ENCODE measurements around the gene PGAM4.
"Not testable (repeated sequence)": the region's sequence is repeated elsewhere in the genome, so short reads cannot be mapped to it uniquely, and the experiment has no call there.

Gene PGAM4

GRCh38 chrX:77969538-77969937 is at the start of gene PGAM4:
Gene PGAM4 (minus strand): TSS chrX:77969638. CDS start chrX:77969638, 0 bp downstream.
- DNase-seq, result no peak

- DNase-seq, result no peak
These were observed 42.4 kb upstream of the PGAM4 start for GRCh38 chrX:78011846-78012245.

GRCh38 chrX:77979870-77980269 is 10.4 kb upstream of the PGAM4 start:
- no peak for DNase-seq

- DNase-seq, result no peak
These were observed 8.1 kb upstream of the PGAM4 start for GRCh38 chrX:77977518-77977917.

- no peak for DNase-seq
These were observed 7.7 kb upstream of the PGAM4 start for GRCh38 chrX:77977095-77977494.

- DNase-seq, result no peak
These were observed 6.3 kb upstream of the PGAM4 start for GRCh38 chrX:77975755-77976154.

- no peak for DNase-seq
These were observed 1.8 kb downstream of the PGAM4 start for GRCh38 chrX:77967631-77968030.

- no peak for DNase-seq
These were observed 3.1 kb downstream of the PGAM4 start for GRCh38 chrX:77966361-77966760.

GRCh38 chrX:77962068-77962902 is 7.2 kb downstream of the PGAM4 start:
- DNase-seq, result peak; percentile 3

GRCh38 chrX:77961063-77961462 is 8.4 kb downstream of the PGAM4 start:
- DNase-seq, result no peak

- no peak for DNase-seq
These were observed 8.9 kb downstream of the PGAM4 start for GRCh38 chrX:77960567-77960966.

GRCh38 chrX:77953708-77954107 is 15.7 kb downstream of the PGAM4 start:
- no peak for DNase-seq

- DNase-seq, result no peak
These were observed 16.1 kb downstream of the PGAM4 start for GRCh38 chrX:77953302-77953701.

- DNase-seq, result no peak
These were observed 17.3 kb downstream of the PGAM4 start for GRCh38 chrX:77952173-77952572.

GRCh38 chrX:77949840-77950239 is 19.6 kb downstream of the PGAM4 start:
- DNase-seq, result no peak

- DNase-seq, result no peak
These were observed 22.9 kb downstream of the PGAM4 start for GRCh38 chrX:77946571-77946970.

- DNase-seq, result no peak
These were observed 23.4 kb downstream of the PGAM4 start for GRCh38 chrX:77945910-77946545.

GRCh38 chrX:77945031-77945430 is 24.4 kb downstream of the PGAM4 start:
- not testable (repeated sequence) for DNase-seq

GRCh38 chrX:77938083-77938680 is 31.3 kb downstream of the PGAM4 start:
- no peak for DNase-seq

GRCh38 chrX:77937291-77937690 is 32.1 kb downstream of the PGAM4 start:
- DNase-seq, result no peak

GRCh38 chrX:77936299-77936698 is 33.1 kb downstream of the PGAM4 start:
- DNase-seq, result no peak

- DNase-seq, result no peak
These were observed 33.6 kb downstream of the PGAM4 start for GRCh38 chrX:77935886-77936285.

GRCh38 chrX:77930581-77930980 is 38.9 kb downstream of the PGAM4 start:
- no peak for DNase-seq

- no peak for DNase-seq
These were observed 43.7 kb downstream of the PGAM4 start for GRCh38 chrX:77925764-77926163.

Measured in stimulated activated CD4-positive, alpha-beta T cell treated with anti-CD3 and anti-CD28 coated beads, Interleukin-4, amount 100 ng/mL, for 24 hours (primary cell).